ENCODE measurements around the gene HKDC1.
"Not testable (repeated sequence)": the region's sequence is repeated elsewhere in the genome, so short reads cannot be mapped to it uniquely, and the experiment has no call there.

Gene HKDC1

GRCh38 chr10:69285699-69286098 lies 65.6 kb downstream of the HKDC1 start:
- no peak for DNase-seq

GRCh38 chr10:69287181-69287580 lies 67.0 kb downstream of the HKDC1 start:
- DNase-seq = no peak

- DNase-seq = no peak
Observed at GRCh38 chr10:69290993-69291392, 70.9 kb downstream of the HKDC1 start.

GRCh38 chr10:69292459-69292858 lies 72.3 kb downstream of the HKDC1 start:
- no peak for DNase-seq

- no peak for DNase-seq
Observed at GRCh38 chr10:69295027-69295636, 75.0 kb downstream of the HKDC1 start.

GRCh38 chr10:69303632-69304051 lies 83.5 kb downstream of the HKDC1 start:
- no peak for DNase-seq

- no peak for DNase-seq
Observed at GRCh38 chr10:69306421-69306820, 86.3 kb downstream of the HKDC1 start.

- DNase-seq = no peak
Observed at GRCh38 chr10:69307434-69307833, 87.3 kb downstream of the HKDC1 start.

GRCh38 chr10:69308304-69308703 lies 88.2 kb downstream of the HKDC1 start:
- DNase-seq = not testable (repeated sequence)

- DNase-seq = no peak
Observed at GRCh38 chr10:69311309-69311708, 91.2 kb downstream of the HKDC1 start.

- DNase-seq = no peak
Observed at GRCh38 chr10:69312528-69312927, 92.4 kb downstream of the HKDC1 start.

GRCh38 chr10:69315100-69315542 lies 95.0 kb downstream of the HKDC1 start:
- DNase-seq = no peak

GRCh38 chr10:69315610-69316312 lies 95.6 kb downstream of the HKDC1 start:
- no peak for DNase-seq

- no peak for DNase-seq
Observed at GRCh38 chr10:69316313-69317059, 96.4 kb downstream of the HKDC1 start.
